ENCODE results near the gene MC3R.

MC3R gene

GRCh38 chr20:56274156-56274555 lies 25.6 kb downstream of the MC3R start:
- DNase-seq (ENCODE audit: low read depth, low spot score), result no peak
- TF ChIP-seq SUZ12 (IDR thresholded peaks at IDR 0.05; ENCODE audit: extremely low read depth, insufficient read depth, insufficient read length) (no peak), YY1 (IDR thresholded peaks at IDR 0.05; ENCODE audit: insufficient read depth, insufficient read length) (no peak), ZNF274 (IDR thresholded peaks at IDR 0.05; ENCODE audit: low read depth, low read length) (no peak)
- Histone ChIP-seq H3K9ac (ENCODE audit: insufficient read length, low read depth) (no peak overlapping the region), H3K27me3 (ENCODE audit: insufficient read depth, insufficient read length) (no peaks in the 10 kb centered on the region), H3K4me1 (ENCODE audit: insufficient read depth, insufficient read length) (no peaks in the 10 kb centered on the region), H3K4me3 (ENCODE audit: insufficient read length, low read depth) (no peak overlapping the region), H3K36me3 (ENCODE audit: insufficient read depth, insufficient read length, low read length) (no peaks in the 10 kb centered on the region), H3K9me3 (ENCODE audit: insufficient read depth, low read length) (peaks cover 24% of the 10 kb centered on the region; the same call in 1 of the 2 replicates)

DNA sequence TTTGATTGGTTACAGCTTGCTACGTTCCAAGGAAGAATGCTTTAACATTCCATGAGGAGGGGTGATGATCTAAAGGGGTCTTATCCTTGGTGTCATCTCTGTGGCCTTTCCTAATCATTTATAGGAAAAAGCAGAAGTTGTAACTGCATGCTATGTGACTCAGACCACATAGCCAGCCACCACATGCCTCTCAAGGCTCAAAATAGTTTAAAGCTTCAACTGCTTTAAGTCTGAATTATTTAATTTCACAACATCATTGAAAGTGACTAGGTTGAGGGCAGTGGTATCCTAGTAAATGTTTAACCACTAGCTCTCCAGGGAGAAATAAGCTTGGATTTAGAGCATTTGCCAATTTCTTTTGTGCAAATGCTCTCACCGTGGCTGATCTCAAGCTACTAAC lies 29.7 kb downstream of the MC3R start:
- DNase-seq (ENCODE audit: low read depth, low spot score), result no peak
- H3K4me3 ChIP-seq (ENCODE audit: insufficient read length, low read depth), result no peak overlapping the region
- TF ChIP-seq SUZ12 (IDR thresholded peaks at IDR 0.05; ENCODE audit: extremely low read depth, insufficient read depth, insufficient read length) (no peak), ZNF274 (IDR thresholded peaks at IDR 0.05; ENCODE audit: low read depth, low read length) (no peak), YY1 (IDR thresholded peaks at IDR 0.05; ENCODE audit: insufficient read depth, insufficient read length) (no peak)
- peaks cover 11% of the 10 kb centered on the region; the same call in 1 of the 2 replicates for H3K9me3 ChIP-seq (ENCODE audit: insufficient read depth, low read length)
- H3K27me3 ChIP-seq (ENCODE audit: insufficient read depth, insufficient read length), result no peaks in the 10 kb centered on the region
- no peaks in the 10 kb centered on the region for H3K36me3 ChIP-seq (ENCODE audit: insufficient read depth, insufficient read length, low read length)
- no peaks in the 10 kb centered on the region for H3K4me1 ChIP-seq (ENCODE audit: insufficient read depth, insufficient read length)
- no peak overlapping the region for H3K9ac ChIP-seq (ENCODE audit: insufficient read length, low read depth)

GRCh38 chr20:56285496-56285895 lies 37.0 kb downstream of the MC3R start:
- no peak for TF ChIP-seq YY1 (IDR thresholded peaks at IDR 0.05; ENCODE audit: insufficient read depth, insufficient read length)
- no peak for TF ChIP-seq ZNF274 (IDR thresholded peaks at IDR 0.05; ENCODE audit: low read depth, low read length)
- TF ChIP-seq SUZ12 (IDR thresholded peaks at IDR 0.05; ENCODE audit: extremely low read depth, insufficient read depth, insufficient read length), result no peak
- no peak overlapping the region for H3K9ac ChIP-seq (ENCODE audit: insufficient read length, low read depth)
- H3K27me3 ChIP-seq (ENCODE audit: insufficient read depth, insufficient read length), result no peaks in the 10 kb centered on the region
- no peak for DNase-seq (ENCODE audit: low read depth, low spot score)
- H3K36me3 ChIP-seq (ENCODE audit: insufficient read depth, insufficient read length, low read length), result no peaks in the 10 kb centered on the region
- no peaks in the 10 kb centered on the region for H3K4me1 ChIP-seq (ENCODE audit: insufficient read depth, insufficient read length)
- H3K9me3 ChIP-seq (ENCODE audit: insufficient read depth, low read length), result no peaks in the 10 kb centered on the region
- H3K4me3 ChIP-seq (ENCODE audit: insufficient read length, low read depth), result no peak overlapping the region

- H3K4me3 ChIP-seq (ENCODE audit: insufficient read length, low read depth), result no peak overlapping the region
- no peaks in the 10 kb centered on the region for H3K27me3 ChIP-seq (ENCODE audit: insufficient read depth, insufficient read length)
- no peak overlapping the region for H3K9ac ChIP-seq (ENCODE audit: insufficient read length, low read depth)
- TF ChIP-seq ZNF274 (IDR thresholded peaks at IDR 0.05; ENCODE audit: low read depth, low read length), result no peak
- no peak for TF ChIP-seq YY1 (IDR thresholded peaks at IDR 0.05; ENCODE audit: insufficient read depth, insufficient read length)
- TF ChIP-seq SUZ12 (IDR thresholded peaks at IDR 0.05; ENCODE audit: extremely low read depth, insufficient read depth, insufficient read length), result no peak
- DNase-seq (ENCODE audit: low read depth, low spot score), result no peak
- H3K9me3 ChIP-seq (ENCODE audit: insufficient read depth, low read length), result no peaks in the 10 kb centered on the region
- H3K36me3 ChIP-seq (ENCODE audit: insufficient read depth, insufficient read length, low read length), result no peaks in the 10 kb centered on the region
- no peaks in the 10 kb centered on the region for H3K4me1 ChIP-seq (ENCODE audit: insufficient read depth, insufficient read length)
These were observed 41.1 kb downstream of the MC3R start for GRCh38 chr20:56289652-56290051.

DNA sequence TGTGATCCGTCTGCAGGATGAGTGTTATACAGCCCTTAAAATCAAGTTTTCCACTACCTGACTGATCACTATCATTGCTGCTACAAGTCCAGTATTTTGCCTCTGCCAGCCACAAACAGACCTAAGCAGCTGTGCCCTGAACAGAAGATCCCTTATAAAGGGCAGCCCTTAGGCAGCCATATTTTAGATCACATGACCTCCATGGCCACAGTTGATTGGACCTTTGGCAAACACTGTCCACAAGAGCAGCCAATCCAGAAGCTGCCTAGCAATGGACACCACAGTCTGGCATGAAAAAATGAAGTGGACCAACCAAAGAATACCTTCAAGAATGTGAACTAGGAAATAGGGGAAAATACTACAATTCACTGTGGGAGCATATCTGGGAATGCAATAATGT lies 50.8 kb downstream of the MC3R start:
- Histone ChIP-seq H3K9me3 (ENCODE audit: insufficient read depth, low read length) (peaks cover 5% of the 10 kb centered on the region; the same call in 1 of the 2 replicates), H3K9ac (ENCODE audit: insufficient read length, low read depth) (no peak overlapping the region), H3K27me3 (ENCODE audit: insufficient read depth, insufficient read length) (no peaks in the 10 kb centered on the region), H3K4me1 (ENCODE audit: insufficient read depth, insufficient read length) (no peaks in the 10 kb centered on the region), H3K36me3 (ENCODE audit: insufficient read depth, insufficient read length, low read length) (no peaks in the 10 kb centered on the region), H3K4me3 (ENCODE audit: insufficient read length, low read depth) (no peak overlapping the region)
- TF ChIP-seq SUZ12 (IDR thresholded peaks at IDR 0.05; ENCODE audit: extremely low read depth, insufficient read depth, insufficient read length) (no peak), YY1 (IDR thresholded peaks at IDR 0.05; ENCODE audit: insufficient read depth, insufficient read length) (no peak), ZNF274 (IDR thresholded peaks at IDR 0.05; ENCODE audit: low read depth, low read length) (no peak)
- DNase-seq (ENCODE audit: low read depth, low spot score), result no peak

Data from NT2/D1 (cell line).